GM19240 (cell line): ENCODE measurements around the gene MAFB.

Source experiments
- DNase-seq: peaks from one replicate; pipeline ENCODE4 v3.0.0; 2011; ENCODE audit warnings: low spot score; ENCODE audit not compliant: insufficient read length

MAFB gene

DNA sequence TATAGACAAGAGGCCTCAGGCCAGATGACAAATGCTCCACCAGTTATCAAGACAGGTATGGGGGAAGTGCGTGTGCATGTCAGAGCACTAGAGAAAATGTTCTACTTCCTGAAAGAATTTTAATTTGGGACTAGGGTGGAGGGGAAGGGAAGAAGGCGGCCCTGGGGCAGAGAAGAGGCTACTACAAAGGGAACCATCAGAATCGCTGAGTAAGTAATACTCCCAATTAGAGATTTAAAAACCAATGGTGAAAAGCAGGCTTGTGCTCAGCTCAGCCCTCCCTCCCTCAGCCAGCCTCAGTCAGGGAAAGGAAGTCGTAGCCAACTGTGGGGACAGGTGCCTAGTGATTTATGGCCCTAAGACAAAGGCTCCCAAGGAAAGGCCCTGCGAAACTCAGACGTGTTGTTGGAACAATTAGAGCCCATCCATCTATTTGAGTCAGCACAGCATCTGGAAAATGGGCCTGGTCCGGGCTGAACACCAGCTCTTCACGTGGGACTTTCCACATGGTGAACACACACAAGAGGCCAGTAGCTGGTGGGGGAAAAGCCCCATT, 15.0 kb upstream of the MAFB start:
- DNase-seq, result no peak

DNA sequence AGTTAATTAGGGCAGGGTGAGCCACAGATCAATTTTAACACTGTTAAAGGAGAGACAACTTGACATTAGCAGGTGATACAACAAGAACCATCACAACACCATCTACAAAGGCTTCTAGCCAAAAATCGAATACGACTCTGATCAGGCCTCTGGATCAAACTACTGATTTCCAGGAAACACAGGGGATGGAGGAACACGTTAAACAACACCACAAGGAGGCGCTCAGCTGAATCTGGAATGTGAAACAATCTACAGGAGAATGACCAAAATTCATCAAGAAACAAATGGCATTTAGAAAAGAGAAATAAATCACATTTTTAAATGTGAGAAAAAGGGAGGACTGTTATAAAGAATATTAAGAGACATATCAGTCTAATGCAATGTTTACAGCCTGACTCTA, 13.5 kb upstream of the MAFB start:
- DNase-seq, result no peak

- no peak for DNase-seq
Measured at GRCh38 chr20:40698744-40699143, 9.7 kb upstream of the MAFB start.

DNA sequence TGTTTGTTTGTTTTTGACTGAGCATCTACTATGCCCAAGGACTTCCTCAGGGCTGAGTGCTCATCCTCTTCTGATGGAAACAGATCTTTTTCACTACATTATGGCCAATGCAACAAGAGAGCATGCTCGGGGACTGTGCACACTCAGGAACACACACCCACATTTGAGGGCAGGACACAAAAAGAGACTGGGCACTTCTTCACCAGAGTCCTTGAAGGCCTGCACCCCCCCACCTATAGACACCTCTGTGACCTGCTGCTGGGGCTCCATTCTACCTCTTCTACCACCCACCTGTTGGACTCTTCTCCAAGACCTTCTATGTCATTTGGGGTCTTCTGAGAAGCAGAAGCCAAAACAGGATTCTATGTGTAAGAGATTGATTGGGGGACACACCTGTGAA, 9.2 kb upstream of the MAFB start:
- no peak for DNase-seq

- no peak for DNase-seq
Measured at GRCh38 chr20:40697541-40697940, 8.5 kb upstream of the MAFB start.

DNA sequence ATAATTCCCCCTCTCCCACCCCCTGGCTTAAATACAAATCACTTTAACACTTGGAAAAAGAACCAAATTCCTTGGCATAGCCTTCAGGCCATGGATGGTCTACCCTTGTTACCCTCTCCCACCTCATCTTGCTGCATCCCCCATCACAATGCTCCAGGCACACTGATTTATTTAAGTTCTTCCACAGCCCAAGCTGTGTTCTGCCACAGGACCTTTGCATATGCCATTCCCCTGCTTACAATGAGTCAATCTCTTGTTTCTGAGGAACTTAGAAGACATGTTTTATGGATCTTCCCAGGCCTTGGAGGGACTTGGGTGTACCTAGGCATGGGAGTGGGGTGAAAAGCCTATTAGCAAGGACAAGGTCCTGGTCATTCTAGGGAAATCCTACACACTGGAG, 6.2 kb upstream of the MAFB start:
- DNase-seq, result no peak

GRCh38 chr20:40694246-40694645, 5.2 kb upstream of the MAFB start:
- no peak for DNase-seq

DNA sequence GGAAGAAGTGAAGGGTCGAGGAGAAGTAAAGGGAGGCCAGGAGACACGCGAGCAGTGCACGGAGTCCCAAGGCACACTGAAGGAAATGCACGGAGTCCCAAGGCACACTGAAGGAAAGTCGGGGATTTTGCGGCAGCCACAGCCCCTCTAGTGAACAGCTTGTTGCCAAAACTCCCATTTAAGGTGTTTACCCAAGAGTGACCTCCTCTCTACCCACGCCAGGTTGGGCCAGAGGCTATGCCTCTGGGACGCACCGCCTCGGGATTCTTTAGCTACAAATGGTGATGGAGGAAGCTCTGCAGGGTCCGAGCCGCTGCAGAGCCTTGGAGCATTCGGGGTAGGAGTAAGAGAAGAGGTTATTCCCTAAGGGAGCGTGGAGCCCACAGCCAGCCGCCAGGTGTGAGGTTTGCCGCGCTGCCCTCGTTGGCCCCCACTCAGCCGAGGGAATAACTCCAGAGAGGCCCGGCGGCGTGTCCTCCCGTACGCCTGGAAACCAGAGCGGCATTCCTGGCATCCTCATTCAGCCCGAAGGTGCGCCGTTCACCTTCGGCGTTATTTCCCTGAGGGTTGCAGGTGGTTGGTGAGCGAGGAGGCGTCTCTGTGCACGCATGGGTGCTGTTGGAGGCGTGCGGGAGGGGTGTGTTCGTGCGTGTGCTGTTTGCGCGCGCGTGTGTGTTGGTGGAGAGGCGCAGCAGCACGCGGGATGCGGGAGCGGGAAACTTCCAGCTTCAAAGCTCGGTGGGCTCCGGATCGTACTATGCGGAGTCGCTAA, 3.4 kb upstream of the MAFB start:
- no peak for DNase-seq

- DNase-seq, result no peak
Measured at GRCh38 chr20:40691566-40692239, 2.7 kb upstream of the MAFB start.

GRCh38 chr20:40690836-40691565, 2.0 kb upstream of the MAFB start:
- no peak for DNase-seq

DNA sequence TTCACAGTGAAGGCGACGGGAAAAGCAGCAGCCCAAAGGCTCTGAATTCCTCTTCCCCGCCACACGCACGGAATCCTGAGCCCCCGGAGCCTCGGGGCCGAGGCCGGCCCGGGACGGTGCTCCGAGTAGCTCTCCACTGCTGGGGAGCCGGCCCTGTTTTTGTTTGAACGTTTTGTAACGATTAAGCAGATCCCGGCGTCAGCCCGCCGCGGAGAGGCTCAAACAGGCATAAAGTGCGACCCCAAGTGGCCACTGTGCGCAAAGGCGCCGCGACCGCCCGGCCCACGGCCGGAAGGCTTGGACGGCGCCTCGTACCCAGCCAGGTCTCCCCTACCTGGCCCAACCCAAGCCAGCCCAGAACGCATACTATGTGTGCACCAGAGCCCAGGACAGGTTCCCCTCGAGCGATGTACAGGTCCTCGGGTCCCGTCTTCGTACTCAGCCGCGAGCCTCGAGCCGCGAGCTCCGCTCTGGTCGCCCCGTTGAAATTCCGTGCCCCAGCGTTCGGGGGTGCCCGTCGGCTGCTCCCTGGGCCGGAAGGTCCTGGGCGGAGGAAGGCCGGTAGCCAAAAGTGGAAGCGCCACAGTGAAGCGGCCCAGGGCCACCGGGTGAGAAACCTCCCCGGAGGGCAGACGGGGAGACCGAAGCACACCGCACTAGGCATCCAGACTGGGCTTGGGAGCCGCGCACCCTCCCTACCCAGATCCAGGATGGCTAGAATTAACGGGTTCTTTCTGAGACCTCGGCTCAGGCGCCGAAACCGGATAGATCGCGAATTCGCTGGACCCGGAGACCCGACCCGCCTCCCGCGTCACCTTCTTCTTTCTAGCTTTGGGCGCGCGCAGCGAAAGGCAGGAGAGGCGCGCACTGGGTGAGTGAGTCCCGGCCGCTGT, 1.2 kb upstream of the MAFB start:
- peak; percentile 50 for DNase-seq

- DNase-seq, result no peak
Measured at GRCh38 chr20:40688129-40689099, 622 bp downstream of the MAFB start.

DNA sequence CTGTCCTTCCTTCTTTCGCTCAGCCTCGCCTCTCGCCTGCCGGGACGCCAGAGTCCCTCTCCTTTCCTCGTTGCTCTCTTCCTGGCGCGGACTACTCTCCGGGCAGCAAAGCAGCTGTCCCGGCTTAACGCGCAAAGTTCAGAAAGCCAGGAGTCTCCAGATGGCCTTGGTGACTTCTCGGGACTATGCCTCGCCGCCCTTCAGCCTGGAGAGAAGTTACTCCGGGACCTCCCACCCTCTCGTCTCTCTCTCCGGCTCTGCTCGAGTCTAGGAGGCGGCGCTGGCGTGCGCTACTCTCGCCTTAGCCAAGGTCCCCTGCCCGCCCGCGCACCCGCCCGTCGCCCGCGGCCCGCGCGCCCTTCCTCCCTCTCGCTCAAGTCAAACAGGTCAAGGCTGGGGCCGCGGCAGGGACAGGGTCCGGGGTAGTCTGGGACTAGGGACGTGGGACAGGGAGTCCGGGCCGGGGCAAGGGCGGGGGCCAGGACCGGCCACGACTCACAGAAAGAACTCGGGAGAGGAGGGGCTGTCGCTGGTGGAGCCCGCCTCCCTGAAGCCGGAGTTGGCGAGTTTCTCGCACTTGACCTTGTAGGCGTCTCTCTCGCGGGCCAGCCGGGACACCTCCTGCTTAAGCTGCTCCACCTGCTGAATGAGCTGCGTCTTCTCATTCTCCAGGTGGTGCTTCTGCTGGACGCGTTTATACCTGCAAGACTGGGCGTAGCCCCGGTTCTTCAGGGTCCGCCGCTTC, 1.5 kb downstream of the MAFB start:
- DNase-seq, result no peak

- DNase-seq, result no peak
Measured at GRCh38 chr20:40686893-40687292, 2.1 kb downstream of the MAFB start.

- DNase-seq, result no peak
Measured at GRCh38 chr20:40686434-40686882, 2.6 kb downstream of the MAFB start.

DNA sequence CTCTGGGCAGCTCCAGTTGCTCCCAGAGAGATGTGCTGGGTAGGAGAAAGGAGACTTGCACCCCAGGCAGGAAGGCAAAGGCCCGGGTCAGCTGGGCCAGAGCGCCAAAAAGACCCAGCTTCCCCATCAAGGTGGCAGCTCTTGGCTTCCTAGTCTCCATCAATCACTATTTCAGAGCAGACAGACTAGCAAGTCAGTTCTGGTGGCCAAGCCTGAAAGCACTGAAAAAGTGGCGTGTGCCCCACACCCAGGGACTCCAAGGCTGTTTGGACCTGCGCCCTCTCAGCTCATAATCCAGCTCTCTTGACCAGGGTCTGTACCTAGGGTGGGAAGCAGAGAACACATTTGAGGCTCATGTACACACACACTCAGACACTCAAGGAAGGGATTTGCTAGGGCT, 3.7 kb downstream of the MAFB start:
- no peak for DNase-seq

GRCh38 chr20:40683894-40684268, 5.2 kb downstream of the MAFB start:
- DNase-seq, result no peak

DNA sequence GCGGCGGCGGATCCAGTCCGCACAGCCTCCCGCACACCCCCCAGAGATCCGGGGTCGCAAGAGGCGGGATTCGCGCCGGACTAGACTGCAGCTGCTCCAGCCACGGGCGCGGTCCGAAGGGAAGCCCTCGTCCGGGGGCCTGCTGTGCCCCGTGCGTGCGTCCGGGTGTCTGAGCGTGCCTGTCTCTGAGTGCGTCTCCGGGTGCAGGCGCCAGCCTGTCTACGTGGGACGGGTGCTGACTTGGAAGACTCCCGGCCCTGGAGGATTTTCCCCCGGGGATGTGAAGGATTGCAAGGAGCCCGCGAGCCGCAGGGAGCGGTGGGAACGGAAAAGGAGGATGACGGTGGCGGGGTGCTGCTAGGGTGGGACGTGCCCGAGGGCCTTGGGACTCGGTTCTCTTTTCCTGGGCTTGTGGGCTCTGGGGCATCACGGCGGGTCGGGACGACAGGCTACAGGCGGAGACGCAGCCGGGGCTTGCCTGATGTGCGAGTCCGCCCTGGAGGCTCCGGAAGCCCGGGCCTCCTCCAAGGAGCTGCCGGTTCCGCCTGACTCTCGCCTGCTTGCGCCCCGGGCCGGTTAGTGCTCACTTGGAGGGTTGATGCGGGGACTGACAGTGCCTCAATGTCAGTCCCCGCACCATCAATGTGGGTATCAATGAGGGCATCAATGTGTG, 5.7 kb downstream of the MAFB start:
- no peak for DNase-seq
